Measurements from ENCODE around the gene LIPK. TPM values are rescaled to one million over a fixed set of nuclear protein-coding genes. Genes with fewer than 3 reads are reported as not detected.

LIPK gene
- total RNA-seq, 1 experiment from 2014 or later = not detected

DNA sequence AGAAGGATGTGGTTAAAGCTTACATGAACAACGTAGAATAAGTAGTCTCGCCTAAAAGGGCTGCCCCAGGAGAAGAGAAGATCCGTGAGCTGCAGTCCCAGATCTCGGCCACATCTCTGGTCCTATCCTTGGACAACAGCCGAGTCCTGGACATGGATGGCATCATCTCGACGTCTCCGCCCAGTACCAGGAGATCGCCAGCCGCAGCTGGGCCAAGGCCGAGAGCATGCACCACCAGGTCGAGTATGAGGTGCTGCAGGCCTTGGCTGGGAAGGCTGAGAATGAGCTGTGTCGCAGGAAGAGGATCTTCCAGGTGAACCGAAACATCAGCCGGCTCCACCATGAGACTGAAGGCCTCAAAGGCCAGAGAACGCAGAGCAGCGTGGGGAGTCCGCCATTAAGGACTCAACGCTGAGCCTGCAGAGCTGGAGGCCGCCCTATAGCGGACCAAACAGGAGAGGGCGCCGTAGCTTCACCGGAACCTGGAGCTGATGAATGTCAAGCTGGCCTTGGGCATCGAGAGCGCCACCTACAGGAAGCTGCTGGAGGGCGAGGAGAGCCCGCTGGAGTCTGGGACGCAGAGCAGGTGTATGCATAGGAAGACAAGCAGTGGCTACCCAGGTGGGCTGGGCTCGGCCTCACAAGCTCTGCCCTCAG, 22.2 kb downstream of the LIPK start (continued):
- TF ChIP-seq, protein P1, sequence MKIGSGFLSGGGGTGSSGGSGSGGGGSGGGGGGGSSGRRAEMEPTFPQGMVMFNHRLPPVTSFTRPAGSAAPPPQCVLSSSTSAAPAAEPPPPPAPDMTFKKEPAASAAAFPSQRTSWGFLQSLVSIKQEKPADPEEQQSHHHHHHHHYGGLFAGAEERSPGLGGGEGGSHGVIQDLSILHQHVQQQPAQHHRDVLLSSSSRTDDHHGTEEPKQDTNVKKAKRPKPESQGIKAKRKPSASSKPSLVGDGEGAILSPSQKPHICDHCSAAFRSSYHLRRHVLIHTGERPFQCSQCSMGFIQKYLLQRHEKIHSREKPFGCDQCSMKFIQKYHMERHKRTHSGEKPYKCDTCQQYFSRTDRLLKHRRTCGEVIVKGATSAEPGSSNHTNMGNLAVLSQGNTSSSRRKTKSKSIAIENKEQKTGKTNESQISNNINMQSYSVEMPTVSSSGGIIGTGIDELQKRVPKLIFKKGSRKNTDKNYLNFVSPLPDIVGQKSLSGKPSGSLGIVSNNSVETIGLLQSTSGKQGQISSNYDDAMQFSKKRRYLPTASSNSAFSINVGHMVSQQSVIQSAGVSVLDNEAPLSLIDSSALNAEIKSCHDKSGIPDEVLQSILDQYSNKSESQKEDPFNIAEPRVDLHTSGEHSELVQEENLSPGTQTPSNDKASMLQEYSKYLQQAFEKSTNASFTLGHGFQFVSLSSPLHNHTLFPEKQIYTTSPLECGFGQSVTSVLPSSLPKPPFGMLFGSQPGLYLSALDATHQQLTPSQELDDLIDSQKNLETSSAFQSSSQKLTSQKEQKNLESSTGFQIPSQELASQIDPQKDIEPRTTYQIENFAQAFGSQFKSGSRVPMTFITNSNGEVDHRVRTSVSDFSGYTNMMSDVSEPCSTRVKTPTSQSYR (CRISPR knock-in tag; IDR thresholded peaks at IDR 0.05) = peak; percentile 69; the same call in 1 of the 2 replicates
- TF ChIP-seq KAT7 (CRISPR knock-in tag; IDR thresholded peaks at IDR 0.05; ENCODE audit: borderline replicate concordance) (no peak), HMGA2 (CRISPR knock-in tag; IDR thresholded peaks at IDR 0.05) (no peak), GRHL2 (CRISPR knock-in tag; IDR thresholded peaks at IDR 0.05; ENCODE audit: insufficient replicate concordance, severe bottlenecking) (no peak), NR2C2 (CRISPR knock-in tag; IDR thresholded peaks at IDR 0.05) (no peak), ZNF423 (CRISPR knock-in tag; IDR thresholded peaks at IDR 0.05) (no peak), JUN (CRISPR knock-in tag; IDR thresholded peaks at IDR 0.05) (no peak), ZBTB21 (CRISPR knock-in tag; IDR thresholded peaks at IDR 0.05; ENCODE audit: borderline replicate concordance) (peak; percentile 66; the same call in 1 of the 2 replicates), ATF1 (CRISPR knock-in tag; IDR thresholded peaks at IDR 0.05) (no peak), ZNF317 (CRISPR knock-in tag; IDR thresholded peaks at IDR 0.05; ENCODE audit: borderline replicate concordance, low read depth) (no peak), ZNF396 (CRISPR knock-in tag; IDR thresholded peaks at IDR 0.05; ENCODE audit: borderline replicate concordance) (peak; percentile 85; the same call in 1 of the 2 replicates), OVOL2 (CRISPR knock-in tag; IDR thresholded peaks at IDR 0.05; ENCODE audit: borderline replicate concordance) (no peak), PRRX2 (CRISPR knock-in tag; IDR thresholded peaks at IDR 0.05) (no peak; the same call in 1 of the 2 replicates)
- TF ChIP-seq, protein P2, sequence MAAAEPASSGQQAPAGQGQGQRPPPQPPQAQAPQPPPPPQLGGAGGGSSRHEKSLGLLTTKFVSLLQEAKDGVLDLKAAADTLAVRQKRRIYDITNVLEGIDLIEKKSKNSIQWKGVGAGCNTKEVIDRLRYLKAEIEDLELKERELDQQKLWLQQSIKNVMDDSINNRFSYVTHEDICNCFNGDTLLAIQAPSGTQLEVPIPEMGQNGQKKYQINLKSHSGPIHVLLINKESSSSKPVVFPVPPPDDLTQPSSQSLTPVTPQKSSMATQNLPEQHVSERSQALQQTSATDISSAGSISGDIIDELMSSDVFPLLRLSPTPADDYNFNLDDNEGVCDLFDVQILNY (CRISPR knock-in tag; IDR thresholded peaks at IDR 0.05) = no peak
- TF ChIP-seq, protein P3, sequence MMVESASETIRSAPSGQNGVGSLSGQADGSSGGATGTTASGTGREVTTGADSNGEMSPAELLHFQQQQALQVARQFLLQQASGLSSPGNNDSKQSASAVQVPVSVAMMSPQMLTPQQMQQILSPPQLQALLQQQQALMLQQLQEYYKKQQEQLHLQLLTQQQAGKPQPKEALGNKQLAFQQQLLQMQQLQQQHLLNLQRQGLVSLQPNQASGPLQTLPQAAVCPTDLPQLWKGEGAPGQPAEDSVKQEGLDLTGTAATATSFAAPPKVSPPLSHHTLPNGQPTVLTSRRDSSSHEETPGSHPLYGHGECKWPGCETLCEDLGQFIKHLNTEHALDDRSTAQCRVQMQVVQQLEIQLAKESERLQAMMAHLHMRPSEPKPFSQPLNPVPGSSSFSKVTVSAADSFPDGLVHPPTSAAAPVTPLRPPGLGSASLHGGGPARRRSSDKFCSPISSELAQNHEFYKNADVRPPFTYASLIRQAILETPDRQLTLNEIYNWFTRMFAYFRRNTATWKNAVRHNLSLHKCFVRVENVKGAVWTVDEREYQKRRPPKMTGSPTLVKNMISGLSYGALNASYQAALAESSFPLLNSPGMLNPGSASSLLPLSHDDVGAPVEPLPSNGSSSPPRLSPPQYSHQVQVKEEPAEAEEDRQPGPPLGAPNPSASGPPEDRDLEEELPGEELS (CRISPR knock-in tag; IDR thresholded peaks at IDR 0.05) = no peak
- TF ChIP-seq, protein P4, sequence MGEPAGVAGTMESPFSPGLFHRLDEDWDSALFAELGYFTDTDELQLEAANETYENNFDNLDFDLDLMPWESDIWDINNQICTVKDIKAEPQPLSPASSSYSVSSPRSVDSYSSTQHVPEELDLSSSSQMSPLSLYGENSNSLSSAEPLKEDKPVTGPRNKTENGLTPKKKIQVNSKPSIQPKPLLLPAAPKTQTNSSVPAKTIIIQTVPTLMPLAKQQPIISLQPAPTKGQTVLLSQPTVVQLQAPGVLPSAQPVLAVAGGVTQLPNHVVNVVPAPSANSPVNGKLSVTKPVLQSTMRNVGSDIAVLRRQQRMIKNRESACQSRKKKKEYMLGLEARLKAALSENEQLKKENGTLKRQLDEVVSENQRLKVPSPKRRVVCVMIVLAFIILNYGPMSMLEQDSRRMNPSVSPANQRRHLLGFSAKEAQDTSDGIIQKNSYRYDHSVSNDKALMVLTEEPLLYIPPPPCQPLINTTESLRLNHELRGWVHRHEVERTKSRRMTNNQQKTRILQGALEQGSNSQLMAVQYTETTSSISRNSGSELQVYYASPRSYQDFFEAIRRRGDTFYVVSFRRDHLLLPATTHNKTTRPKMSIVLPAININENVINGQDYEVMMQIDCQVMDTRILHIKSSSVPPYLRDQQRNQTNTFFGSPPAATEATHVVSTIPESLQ (CRISPR knock-in tag; IDR thresholded peaks at IDR 0.05) = no peak
- TF ChIP-seq, protein P5, sequence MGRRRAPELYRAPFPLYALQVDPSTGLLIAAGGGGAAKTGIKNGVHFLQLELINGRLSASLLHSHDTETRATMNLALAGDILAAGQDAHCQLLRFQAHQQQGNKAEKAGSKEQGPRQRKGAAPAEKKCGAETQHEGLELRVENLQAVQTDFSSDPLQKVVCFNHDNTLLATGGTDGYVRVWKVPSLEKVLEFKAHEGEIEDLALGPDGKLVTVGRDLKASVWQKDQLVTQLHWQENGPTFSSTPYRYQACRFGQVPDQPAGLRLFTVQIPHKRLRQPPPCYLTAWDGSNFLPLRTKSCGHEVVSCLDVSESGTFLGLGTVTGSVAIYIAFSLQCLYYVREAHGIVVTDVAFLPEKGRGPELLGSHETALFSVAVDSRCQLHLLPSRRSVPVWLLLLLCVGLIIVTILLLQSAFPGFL (CRISPR knock-in tag; IDR thresholded peaks at IDR 0.05; ENCODE audit: borderline replicate concordance) = no peak
- TF ChIP-seq, protein P6, sequence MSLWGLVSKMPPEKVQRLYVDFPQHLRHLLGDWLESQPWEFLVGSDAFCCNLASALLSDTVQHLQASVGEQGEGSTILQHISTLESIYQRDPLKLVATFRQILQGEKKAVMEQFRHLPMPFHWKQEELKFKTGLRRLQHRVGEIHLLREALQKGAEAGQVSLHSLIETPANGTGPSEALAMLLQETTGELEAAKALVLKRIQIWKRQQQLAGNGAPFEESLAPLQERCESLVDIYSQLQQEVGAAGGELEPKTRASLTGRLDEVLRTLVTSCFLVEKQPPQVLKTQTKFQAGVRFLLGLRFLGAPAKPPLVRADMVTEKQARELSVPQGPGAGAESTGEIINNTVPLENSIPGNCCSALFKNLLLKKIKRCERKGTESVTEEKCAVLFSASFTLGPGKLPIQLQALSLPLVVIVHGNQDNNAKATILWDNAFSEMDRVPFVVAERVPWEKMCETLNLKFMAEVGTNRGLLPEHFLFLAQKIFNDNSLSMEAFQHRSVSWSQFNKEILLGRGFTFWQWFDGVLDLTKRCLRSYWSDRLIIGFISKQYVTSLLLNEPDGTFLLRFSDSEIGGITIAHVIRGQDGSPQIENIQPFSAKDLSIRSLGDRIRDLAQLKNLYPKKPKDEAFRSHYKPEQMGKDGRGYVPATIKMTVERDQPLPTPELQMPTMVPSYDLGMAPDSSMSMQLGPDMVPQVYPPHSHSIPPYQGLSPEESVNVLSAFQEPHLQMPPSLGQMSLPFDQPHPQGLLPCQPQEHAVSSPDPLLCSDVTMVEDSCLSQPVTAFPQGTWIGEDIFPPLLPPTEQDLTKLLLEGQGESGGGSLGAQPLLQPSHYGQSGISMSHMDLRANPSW (CRISPR knock-in tag; conservative IDR thresholded peaks at IDR 0.05; ENCODE audit: low read depth) = no peak
- TF ChIP-seq, protein P7, sequence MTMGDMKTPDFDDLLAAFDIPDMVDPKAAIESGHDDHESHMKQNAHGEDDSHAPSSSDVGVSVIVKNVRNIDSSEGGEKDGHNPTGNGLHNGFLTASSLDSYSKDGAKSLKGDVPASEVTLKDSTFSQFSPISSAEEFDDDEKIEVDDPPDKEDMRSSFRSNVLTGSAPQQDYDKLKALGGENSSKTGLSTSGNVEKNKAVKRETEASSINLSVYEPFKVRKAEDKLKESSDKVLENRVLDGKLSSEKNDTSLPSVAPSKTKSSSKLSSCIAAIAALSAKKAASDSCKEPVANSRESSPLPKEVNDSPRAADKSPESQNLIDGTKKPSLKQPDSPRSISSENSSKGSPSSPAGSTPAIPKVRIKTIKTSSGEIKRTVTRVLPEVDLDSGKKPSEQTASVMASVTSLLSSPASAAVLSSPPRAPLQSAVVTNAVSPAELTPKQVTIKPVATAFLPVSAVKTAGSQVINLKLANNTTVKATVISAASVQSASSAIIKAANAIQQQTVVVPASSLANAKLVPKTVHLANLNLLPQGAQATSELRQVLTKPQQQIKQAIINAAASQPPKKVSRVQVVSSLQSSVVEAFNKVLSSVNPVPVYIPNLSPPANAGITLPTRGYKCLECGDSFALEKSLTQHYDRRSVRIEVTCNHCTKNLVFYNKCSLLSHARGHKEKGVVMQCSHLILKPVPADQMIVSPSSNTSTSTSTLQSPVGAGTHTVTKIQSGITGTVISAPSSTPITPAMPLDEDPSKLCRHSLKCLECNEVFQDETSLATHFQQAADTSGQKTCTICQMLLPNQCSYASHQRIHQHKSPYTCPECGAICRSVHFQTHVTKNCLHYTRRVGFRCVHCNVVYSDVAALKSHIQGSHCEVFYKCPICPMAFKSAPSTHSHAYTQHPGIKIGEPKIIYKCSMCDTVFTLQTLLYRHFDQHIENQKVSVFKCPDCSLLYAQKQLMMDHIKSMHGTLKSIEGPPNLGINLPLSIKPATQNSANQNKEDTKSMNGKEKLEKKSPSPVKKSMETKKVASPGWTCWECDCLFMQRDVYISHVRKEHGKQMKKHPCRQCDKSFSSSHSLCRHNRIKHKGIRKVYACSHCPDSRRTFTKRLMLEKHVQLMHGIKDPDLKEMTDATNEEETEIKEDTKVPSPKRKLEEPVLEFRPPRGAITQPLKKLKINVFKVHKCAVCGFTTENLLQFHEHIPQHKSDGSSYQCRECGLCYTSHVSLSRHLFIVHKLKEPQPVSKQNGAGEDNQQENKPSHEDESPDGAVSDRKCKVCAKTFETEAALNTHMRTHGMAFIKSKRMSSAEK (CRISPR knock-in tag; IDR thresholded peaks at IDR 0.05; ENCODE audit: borderline replicate concordance) = 0 out of 2 replicates have a peak, but pooled peaks have one; percentile 54
- TF ChIP-seq, protein P8, sequence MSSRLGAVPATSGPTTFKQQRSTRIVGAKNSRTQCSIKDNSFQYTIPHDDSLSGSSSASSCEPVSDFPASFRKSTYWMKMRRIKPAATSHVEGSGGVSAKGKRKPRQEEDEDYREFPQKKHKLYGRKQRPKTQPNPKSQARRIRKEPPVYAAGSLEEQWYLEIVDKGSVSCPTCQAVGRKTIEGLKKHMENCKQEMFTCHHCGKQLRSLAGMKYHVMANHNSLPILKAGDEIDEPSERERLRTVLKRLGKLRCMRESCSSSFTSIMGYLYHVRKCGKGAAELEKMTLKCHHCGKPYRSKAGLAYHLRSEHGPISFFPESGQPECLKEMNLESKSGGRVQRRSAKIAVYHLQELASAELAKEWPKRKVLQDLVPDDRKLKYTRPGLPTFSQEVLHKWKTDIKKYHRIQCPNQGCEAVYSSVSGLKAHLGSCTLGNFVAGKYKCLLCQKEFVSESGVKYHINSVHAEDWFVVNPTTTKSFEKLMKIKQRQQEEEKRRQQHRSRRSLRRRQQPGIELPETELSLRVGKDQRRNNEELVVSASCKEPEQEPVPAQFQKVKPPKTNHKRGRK (CRISPR knock-in tag; IDR thresholded peaks at IDR 0.05; ENCODE audit: borderline replicate concordance) = no peak
